Nephron progenitor cell (in vitro differentiated cells): Measurements from ENCODE around the gene SF3B2.

Experiments
- DNase-seq: peaks from one replicate; pipeline ENCODE4 v3.0.0; 2021
- H3K27ac Mint-ChIP-seq: 2 replicates; pipeline ENCODE4 v1.8.0; 2021; ENCODE audit warnings: mild to moderate bottlenecking, moderate library complexity, mixed read lengths
- H3K27me3 Mint-ChIP-seq: 2 replicates; pipeline ENCODE4 v1.8.0; 2021; ENCODE audit warnings: mild to moderate bottlenecking, low read depth, mixed read lengths; ENCODE audit not compliant: poor library complexity
- H3K36me3 Mint-ChIP-seq: 2 replicates; pipeline ENCODE4 v1.8.0; 2021; ENCODE audit warnings: low read depth, mixed read lengths
- H3K4me1 Mint-ChIP-seq: 2 replicates; pipeline ENCODE4 v1.8.0; 2021; ENCODE audit warnings: mixed read lengths
- H3K4me3 Mint-ChIP-seq: 2 replicates; pipeline ENCODE4 v1.8.0; 2021; ENCODE audit warnings: mild to moderate bottlenecking, moderate library complexity, mixed read lengths
- H3K9me3 Mint-ChIP-seq: 2 replicates; pipeline ENCODE4 v1.8.0; 2021; ENCODE audit warnings: mild to moderate bottlenecking, moderate library complexity, mixed read lengths
- CTCF ChIP-seq: fragments of 200-600 bp; sonication (generic); IDR thresholded peaks from 2 replicates; pipeline ENCODE4 v1.5.0; 2021; ENCODE audit warnings: antibody characterized with exemption

Gene SF3B2

GRCh38 chr11:66048547-66049323 lies 3.4 kb upstream of the SF3B2 start, which contains the start of gene GAL3ST3:
TSS of gene GAL3ST3 (minus strand) at chr11:66049161. CDS start at chr11:66045415, 3,746 bp downstream.
- Mint-ChIP-seq H3K27ac (no peak within 1 kb of the TSS), H3K4me1 (peaks cover 73% of the 10 kb centered on the region), H3K9me3 (no peaks in the 10 kb centered on the region), H3K36me3 (peaks cover 23% of the 10 kb centered on the region), H3K4me3 (peak within 1 kb of the TSS; percentile 83), H3K27me3 (peaks cover 8% of the 10 kb centered on the region)
- TF ChIP-seq CTCF = no peak
- DNase-seq = peak; percentile 70

- peak; percentile 46 for DNase-seq
- H3K4me3 Mint-ChIP-seq = peak overlapping the region; percentile 89
- peaks cover 14% of the 10 kb centered on the region for H3K27me3 Mint-ChIP-seq
- H3K4me1 Mint-ChIP-seq = peaks cover 67% of the 10 kb centered on the region
- no peaks in the 10 kb centered on the region for H3K9me3 Mint-ChIP-seq
- TF ChIP-seq CTCF = no peak
- H3K27ac Mint-ChIP-seq = peak overlapping the region; percentile 98
- peaks cover 25% of the 10 kb centered on the region for H3K36me3 Mint-ChIP-seq
Observed at GRCh38 chr11:66050581-66051231, 1.5 kb upstream of the SF3B2 start.

GRCh38 chr11:66051371-66051765 lies 796 bp upstream of the SF3B2 start:
- Mint-ChIP-seq H3K27me3 (peaks cover 14% of the 10 kb centered on the region), H3K4me1 (peaks cover 65% of the 10 kb centered on the region), H3K4me3 (peak overlapping the region; percentile 89), H3K36me3 (peaks cover 31% of the 10 kb centered on the region), H3K27ac (peak overlapping the region; percentile 98), H3K9me3 (no peaks in the 10 kb centered on the region)
- TF ChIP-seq CTCF = no peak
- no peak for DNase-seq

- peak overlapping the region; percentile 100 for H3K27ac Mint-ChIP-seq
- DNase-seq = no peak
- H3K9me3 Mint-ChIP-seq = no peaks in the 10 kb centered on the region
- peaks cover 59% of the 10 kb centered on the region for H3K4me1 Mint-ChIP-seq
- TF ChIP-seq CTCF = no peak
- peaks cover 42% of the 10 kb centered on the region for H3K36me3 Mint-ChIP-seq
- H3K4me3 Mint-ChIP-seq = peak overlapping the region; percentile 99
- H3K27me3 Mint-ChIP-seq = peaks cover 10% of the 10 kb centered on the region
Observed at GRCh38 chr11:66052664-66052982, 459 bp downstream of the SF3B2 start.

GRCh38 chr11:66055021-66055420 lies 2.9 kb downstream of the SF3B2 start:
- DNase-seq = no peak
- peaks cover 64% of the 10 kb centered on the region for H3K36me3 Mint-ChIP-seq
- TF ChIP-seq CTCF = no peak
- no peak overlapping the region for H3K4me3 Mint-ChIP-seq
- no peak overlapping the region for H3K27ac Mint-ChIP-seq
- H3K9me3 Mint-ChIP-seq = no peaks in the 10 kb centered on the region
- H3K27me3 Mint-ChIP-seq = peaks cover 6% of the 10 kb centered on the region
- peaks cover 39% of the 10 kb centered on the region for H3K4me1 Mint-ChIP-seq

- Mint-ChIP-seq H3K36me3 (peaks cover 76% of the 10 kb centered on the region), H3K27ac (no peak overlapping the region), H3K4me1 (peaks cover 24% of the 10 kb centered on the region), H3K9me3 (no peaks in the 10 kb centered on the region), H3K27me3 (peaks cover 6% of the 10 kb centered on the region), H3K4me3 (no peak overlapping the region)
- DNase-seq = no peak
- TF ChIP-seq CTCF = no peak
Observed at GRCh38 chr11:66056501-66056900, 4.3 kb downstream of the SF3B2 start.
